Hippocampal formation (tissue), 2 donors: Measurements from ENCODE around the gene ZBP1.

Experiments
- DNase-seq, 2 donors: peaks; one replicate each; lab custom pipeline; 2025; lab: John Stamatoyannopoulos, UW

The ZBP1 gene

DNA sequence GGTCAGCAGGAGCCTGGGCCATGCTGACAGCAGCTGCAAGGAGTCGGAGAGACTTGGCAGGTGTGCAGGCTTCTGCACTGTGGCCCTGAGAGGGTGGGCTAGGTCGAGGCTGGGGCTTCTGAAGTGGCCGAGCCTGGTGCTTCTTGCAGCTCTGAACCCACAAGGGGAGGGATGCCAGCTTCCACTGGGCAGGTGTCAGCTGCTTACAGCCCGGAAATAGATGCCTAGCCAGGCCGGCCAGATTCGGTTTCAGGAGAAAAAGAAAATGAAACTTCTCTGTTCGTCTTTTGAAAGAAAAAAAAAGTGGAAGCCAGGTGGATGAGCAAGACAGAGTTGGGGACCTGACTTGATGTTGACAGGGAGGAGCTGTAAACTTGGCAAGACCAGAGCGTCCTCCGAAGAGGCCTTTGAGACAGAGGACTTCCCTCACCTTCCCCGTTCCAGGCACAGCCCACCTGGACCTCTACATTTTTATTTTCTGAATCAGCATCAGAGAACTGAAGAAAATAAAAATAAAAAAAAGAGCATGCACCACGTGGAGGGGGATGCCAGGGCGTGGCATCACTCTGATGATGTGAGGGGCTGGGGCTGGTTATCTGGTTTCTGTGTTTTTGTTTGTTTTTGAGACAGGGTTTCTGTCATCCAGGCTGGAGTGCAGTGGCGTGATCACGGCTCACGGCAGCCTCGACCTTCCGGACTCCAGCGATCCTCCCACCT, at the start of gene ZBP1:
TSS of gene ZBP1 (minus strand) at position 153 of the 717 bp plus-strand sequence. CDS start at position 22, 131 bp downstream.
- DNase-seq, result no peak

GRCh38 chr20:57669632-57670031, 49.4 kb upstream of the ZBP1 start:
- no peak for DNase-seq

DNA sequence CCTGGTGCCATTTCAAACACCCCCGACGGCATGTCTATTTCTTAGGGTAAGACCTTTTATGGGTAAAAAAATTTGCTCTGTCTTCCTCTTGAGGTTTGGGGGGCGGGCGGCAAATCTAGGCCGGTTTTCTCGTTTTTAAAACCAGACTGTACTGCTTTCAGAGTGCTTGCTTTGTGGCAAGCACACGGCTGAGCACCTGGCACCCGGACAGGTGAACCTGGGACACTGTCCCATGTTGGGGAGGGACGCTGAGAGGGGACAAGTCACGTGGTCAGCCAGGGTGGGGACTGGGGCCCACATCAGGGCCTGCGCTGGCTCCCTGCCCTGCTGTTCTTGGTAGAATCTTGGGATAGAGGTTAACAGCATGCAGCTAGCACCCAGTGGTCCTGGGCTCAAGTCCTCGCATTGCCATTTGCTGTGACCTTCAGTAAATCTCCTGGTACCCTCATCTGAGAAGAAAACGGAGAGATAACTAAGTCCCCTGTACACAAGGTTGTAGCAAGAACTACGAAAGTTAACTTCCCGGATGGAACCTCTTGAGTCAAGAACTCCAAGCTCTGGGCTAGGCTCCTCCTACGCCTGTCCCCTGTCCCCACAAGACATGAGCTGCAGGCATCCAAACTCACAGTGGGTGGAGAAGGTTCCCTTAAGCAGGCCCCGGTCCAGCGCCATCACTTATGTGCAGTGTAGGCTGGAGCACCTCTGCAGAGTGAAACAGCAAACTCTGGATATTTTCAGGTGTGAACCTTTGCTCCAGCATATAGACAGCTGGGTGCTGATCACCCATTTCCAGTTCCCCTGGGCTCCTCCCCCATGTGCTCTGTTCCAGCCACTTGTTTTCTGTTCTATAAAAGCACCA, 47.9 kb upstream of the ZBP1 start:
- no peak for DNase-seq

DNA sequence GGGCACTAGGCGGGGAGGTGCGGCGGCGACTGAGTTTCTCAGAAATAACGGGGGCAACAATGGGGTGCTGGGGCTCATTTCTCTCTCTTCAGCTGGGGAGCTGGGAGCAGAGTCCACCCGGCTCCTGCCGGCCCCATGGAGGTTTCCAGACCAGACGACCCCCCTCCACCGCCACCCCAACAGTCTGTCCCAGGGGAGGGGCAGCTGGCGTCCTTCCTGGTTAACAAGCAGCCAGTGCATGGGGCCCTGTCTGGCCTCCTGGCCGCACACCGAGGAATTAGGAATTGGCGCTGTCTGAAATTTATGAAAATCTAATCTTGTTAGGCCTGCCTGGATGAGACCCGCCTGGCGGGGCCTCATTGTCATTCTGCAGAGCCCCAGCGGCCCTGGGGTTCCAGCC, 47.2 kb upstream of the ZBP1 start:
- DNase-seq, result no peak

GRCh38 chr20:57666834-57667157, 46.6 kb upstream of the ZBP1 start:
- no peak for DNase-seq

DNA sequence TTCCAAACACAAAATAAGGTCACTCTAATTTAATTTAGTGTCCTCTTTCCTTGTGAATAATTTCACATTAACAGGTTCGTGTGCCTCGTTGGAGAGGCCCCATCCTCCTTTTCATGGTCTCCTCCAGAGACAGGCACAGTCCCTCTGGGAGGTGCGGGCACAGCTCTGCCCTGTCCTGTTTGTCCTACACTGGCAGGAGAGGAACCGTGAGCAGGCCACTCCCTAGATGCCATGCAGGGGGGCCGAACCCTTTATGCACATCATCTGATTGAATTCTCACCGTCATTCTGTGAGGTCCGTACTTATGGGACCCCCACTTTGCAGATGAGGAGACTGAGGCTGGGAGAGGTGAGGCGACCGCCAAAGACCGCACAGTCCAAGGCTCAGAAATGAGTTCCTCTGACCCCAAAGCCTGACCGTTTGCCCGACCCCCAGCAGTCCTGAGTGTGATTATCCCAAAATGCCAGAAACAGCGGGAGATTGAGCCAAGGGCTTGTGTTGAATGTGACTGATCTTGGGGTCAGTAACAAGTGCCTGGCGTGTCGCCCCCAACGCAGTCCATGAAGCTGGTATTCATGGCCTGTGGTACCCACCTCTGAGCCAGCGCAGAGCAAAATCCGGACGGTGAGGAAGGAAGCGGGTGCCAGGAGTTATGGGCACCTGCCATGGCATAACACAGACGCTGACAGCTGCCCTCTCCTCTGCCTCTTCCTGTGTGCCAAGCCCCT, 46.0 kb upstream of the ZBP1 start:
- no peak for DNase-seq

- no peak for DNase-seq
Measured at GRCh38 chr20:57665589-57665971, 45.4 kb upstream of the ZBP1 start.

GRCh38 chr20:57664924-57665588, 44.8 kb upstream of the ZBP1 start:
- no peak for DNase-seq

DNA sequence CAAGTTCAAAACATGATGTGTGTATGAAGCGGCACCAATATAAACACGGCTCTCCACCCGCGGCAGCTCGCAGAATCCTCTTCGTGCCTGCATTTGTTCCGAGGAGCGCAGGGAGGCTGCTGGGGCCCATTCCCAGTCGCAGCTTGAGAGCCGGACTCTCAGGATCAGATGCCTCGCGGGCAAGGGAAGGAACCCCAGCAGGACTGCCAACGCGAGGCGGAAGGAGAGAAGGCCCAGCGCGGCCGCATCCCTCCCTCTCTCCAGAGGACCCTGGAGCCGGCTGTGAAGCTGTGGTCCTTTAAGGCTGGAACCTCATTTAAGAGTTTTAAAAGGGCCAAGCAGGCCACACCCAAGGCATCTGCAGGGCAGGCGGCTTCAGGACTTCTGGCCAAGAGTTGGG, 44.2 kb upstream of the ZBP1 start:
- no peak for DNase-seq

- no peak for DNase-seq
Measured at GRCh38 chr20:57663681-57664451, 43.6 kb upstream of the ZBP1 start.

- DNase-seq, result no peak
Measured at GRCh38 chr20:57663241-57663640, 43.0 kb upstream of the ZBP1 start.

DNA sequence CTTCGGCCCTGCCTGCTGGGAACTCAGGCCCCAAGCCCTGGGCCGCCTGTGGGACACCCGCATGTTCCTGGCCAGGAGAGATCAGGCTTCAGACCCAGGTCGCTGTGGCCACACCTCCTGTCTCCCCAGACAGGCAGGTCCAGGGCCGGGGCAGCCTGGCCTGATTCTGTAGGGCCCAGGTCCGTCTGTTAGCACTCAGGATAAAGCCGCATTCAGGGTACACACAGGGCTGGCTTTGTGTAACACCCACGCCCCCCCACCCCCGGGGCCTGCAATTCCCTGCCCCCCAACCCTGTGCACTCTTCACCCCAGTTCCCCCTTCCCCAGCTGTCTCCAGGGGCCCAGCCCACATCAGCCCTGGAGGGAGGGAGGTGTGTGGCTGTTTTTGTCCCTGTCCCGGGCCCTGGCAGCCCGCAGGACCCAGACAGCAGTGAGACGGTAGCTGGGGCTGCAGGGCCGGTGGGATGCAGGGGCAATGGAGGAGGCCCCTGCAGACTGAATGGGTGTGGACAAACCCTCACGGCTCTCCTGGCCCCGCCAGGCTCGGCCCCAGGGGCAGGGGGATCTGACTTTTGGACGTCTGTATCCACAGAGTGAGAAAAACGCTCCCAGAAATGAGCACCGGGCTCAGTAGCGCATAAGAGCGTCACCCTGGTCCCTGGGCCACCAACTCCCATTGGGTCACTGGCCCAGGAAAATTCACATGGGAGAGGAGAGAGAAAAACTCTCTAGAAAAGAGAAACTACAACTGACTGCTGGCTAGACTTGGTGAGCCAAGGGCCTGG, 42.4 kb upstream of the ZBP1 start:
- DNase-seq, result no peak

- no peak for DNase-seq
Measured at GRCh38 chr20:57661746-57662455, 41.7 kb upstream of the ZBP1 start.

- DNase-seq, result no peak
Measured at GRCh38 chr20:57660922-57661745, 40.9 kb upstream of the ZBP1 start.

DNA sequence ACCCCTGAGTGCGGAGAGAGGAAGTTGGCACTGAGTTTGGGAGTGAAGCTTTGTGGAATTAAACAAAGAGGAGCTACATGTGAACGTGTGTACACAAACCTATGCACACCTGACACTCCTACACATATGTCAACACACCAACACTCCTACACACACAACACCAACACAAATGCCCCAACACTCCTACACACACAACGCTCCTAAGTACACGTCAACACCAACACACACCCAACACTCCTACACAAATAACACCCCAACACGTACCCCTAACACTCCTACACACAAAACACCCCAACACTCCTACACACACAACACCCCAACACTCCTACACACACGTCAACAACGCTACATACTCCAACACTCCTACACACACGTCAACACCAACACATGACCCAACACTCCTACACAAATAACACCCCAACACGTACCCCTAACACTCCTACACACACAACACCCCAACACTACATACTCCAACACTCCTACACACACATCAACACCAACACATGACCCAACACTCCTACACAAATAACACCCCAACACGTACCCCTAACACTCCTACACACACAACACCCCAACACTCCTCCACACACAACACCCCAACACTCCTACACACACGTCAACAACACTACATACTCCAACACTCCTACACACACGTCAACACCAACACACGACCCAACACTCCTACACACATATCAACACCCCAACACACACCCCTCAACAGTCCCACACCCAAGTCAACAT, 40.1 kb upstream of the ZBP1 start:
- no peak for DNase-seq

GRCh38 chr20:57659517-57660180, 39.4 kb upstream of the ZBP1 start:
- no peak for DNase-seq

- DNase-seq, result no peak
Measured at GRCh38 chr20:57658833-57659516, 38.7 kb upstream of the ZBP1 start.
